Measurements from ENCODE around the gene LYST. TPM values are rescaled to one million over a fixed set of nuclear protein-coding genes. Genes with fewer than 3 reads are reported as not detected.
A peak's percentile ranks its signal among the peaks of the same experiment; 100 is the strongest.
"Not testable (repeated sequence)": the region's sequence is repeated elsewhere in the genome, so short reads cannot be mapped to it uniquely, and the experiment has no call there.

Gene LYST
- total and polyA plus RNA-seq, 4 donors: 4.1 to 63.3 (median 26.8) TPM

DNA sequence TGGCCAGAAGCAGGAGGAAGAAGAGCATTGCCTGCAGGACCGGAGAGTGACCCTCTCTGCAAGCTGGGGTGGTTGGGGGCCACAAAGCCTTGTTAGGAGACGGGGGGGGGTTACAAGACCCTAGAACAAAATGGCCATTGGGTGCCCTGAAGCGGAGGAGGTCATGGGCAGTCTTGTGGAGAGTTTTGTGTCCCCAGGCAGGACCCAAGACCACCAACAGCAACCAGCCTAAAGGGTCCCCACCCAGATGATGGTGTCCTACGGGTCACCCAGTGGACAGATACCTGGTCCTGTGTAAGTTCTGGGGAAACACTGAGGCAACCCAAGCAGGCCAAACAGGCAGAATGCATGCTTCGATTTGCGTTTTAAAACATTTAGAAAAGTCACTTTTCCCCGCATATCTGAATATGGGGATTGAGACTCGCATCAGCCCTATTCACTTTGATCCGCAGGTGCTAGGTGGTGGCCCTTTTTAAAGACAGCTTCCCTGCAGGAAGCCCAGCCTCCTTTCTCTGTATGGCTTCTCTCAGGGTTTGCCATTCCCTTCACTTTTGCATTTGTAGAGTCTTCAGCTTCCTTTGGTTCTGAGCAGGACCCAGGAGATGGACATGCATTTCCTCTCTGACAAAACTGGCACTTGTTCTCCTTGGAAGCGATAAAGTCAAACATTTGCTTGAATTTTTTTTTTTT is 238.2 kb downstream of the LYST start:
- intact Hi-C loops (cut with DNase I): no loop called here
- no peak overlapping the region for H3K27ac ChIP-seq (ENCODE audit: low read depth in 1 of 2, low read length in 2 of 2)
- DNase-seq (no peak), ATAC-seq (ENCODE audit: low FRiP score) (no peak)
- 81 to 85% methylated on average over 10 of the region's 10 CpGs for WGBS, 2 donors
- no peaks in the 10 kb centered on the region for H3K27me3 ChIP-seq (ENCODE audit: control insufficient read depth in 1 of 2, insufficient read depth in 2 of 2, low read length in 1 of 2)
- no peak overlapping the region for H3K4me3 ChIP-seq (ENCODE audit: low read length in 2 of 2)
- no peaks in the 10 kb centered on the region for H3K9me3 ChIP-seq (ENCODE audit: control insufficient read depth, low read length)
- no peaks in the 10 kb centered on the region for H3K36me3 ChIP-seq (ENCODE audit: control insufficient read depth in 1 of 2, insufficient read depth in 2 of 2, low read length in 1 of 2)
- no peaks in the 10 kb centered on the region for H3K4me1 ChIP-seq (ENCODE audit: control insufficient read depth in 1 of 2, insufficient read depth in 2 of 2, low read length in 2 of 2)

DNA sequence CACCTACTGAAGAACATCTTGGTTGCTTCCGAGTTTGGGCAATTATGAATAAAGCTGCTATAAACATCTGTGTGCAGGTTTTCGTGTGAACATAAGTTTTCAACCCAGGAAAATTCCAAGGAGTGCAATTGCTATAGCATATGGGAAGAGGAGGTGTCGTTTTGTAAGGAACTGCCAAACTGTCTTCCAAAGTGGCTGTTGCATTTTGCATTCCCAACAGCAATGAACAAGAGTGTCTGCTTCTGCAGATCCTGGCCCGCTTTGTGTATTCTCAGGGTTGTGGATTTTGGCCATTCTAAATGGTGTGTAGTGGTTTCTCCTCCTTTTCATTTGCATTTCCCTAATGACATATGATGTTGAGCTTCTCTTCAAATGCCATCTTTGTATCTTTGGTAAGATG is 240.9 kb downstream of the LYST start:
- no peaks in the 10 kb centered on the region for H3K9me3 ChIP-seq (ENCODE audit: control insufficient read depth, low read length)
- WGBS, 2 donors: 84 to 89% methylated on average over 4 of the region's 4 CpGs
- DNase-seq (no peak), ATAC-seq (ENCODE audit: low FRiP score) (no peak)
- no peaks in the 10 kb centered on the region for H3K36me3 ChIP-seq (ENCODE audit: control insufficient read depth in 1 of 2, insufficient read depth in 2 of 2, low read length in 1 of 2)
- H3K4me3 ChIP-seq (ENCODE audit: low read length in 2 of 2): no peak overlapping the region
- H3K4me1 ChIP-seq (ENCODE audit: control insufficient read depth in 1 of 2, insufficient read depth in 2 of 2, low read length in 2 of 2): no peaks in the 10 kb centered on the region
- intact Hi-C loops (cut with DNase I): no loop called here
- H3K27ac ChIP-seq (ENCODE audit: low read depth in 1 of 2, low read length in 2 of 2): no peak overlapping the region
- H3K27me3 ChIP-seq (ENCODE audit: control insufficient read depth in 1 of 2, insufficient read depth in 2 of 2, low read length in 1 of 2): no peaks in the 10 kb centered on the region

GRCh38 chr1:235625340-235625739 is 241.4 kb downstream of the LYST start:
- no peaks in the 10 kb centered on the region for H3K36me3 ChIP-seq (ENCODE audit: control insufficient read depth in 1 of 2, insufficient read depth in 2 of 2, low read length in 1 of 2)
- DNase-seq (peak in 1 of 2 donors; percentile 9), ATAC-seq (ENCODE audit: low FRiP score) (no peak)
- H3K4me3 ChIP-seq (ENCODE audit: low read length in 2 of 2): no peak overlapping the region
- 83 to 93% methylated on average over 3 of the region's 3 CpGs for WGBS, 2 donors
- no peaks in the 10 kb centered on the region for H3K4me1 ChIP-seq (ENCODE audit: control insufficient read depth in 1 of 2, insufficient read depth in 2 of 2, low read length in 2 of 2)
- no peak overlapping the region for H3K27ac ChIP-seq (ENCODE audit: low read depth in 1 of 2, low read length in 2 of 2)
- intact Hi-C loops (cut with DNase I): no loop called here
- no peaks in the 10 kb centered on the region for H3K9me3 ChIP-seq (ENCODE audit: control insufficient read depth, low read length)
- H3K27me3 ChIP-seq (ENCODE audit: control insufficient read depth in 1 of 2, insufficient read depth in 2 of 2, low read length in 1 of 2): no peaks in the 10 kb centered on the region

- Histone ChIP-seq H3K27me3 (ENCODE audit: control insufficient read depth in 1 of 2, insufficient read depth in 2 of 2, low read length in 1 of 2) (no peaks in the 10 kb centered on the region), H3K36me3 (ENCODE audit: control insufficient read depth in 1 of 2, insufficient read depth in 2 of 2, low read length in 1 of 2) (no peaks in the 10 kb centered on the region), H3K9me3 (ENCODE audit: control insufficient read depth, low read length) (no peaks in the 10 kb centered on the region), H3K27ac (ENCODE audit: low read depth in 1 of 2, low read length in 2 of 2) (no peak overlapping the region), H3K4me3 (ENCODE audit: low read length in 2 of 2) (no peak overlapping the region), H3K4me1 (ENCODE audit: control insufficient read depth in 1 of 2, insufficient read depth in 2 of 2, low read length in 2 of 2) (no peaks in the 10 kb centered on the region)
- 30 to 34% methylated on average over 8 of the region's 8 CpGs for WGBS, 2 donors
- ATAC-seq (ENCODE audit: low FRiP score): peak; percentile 19
- intact Hi-C loops (cut with DNase I): no loop called here
- DNase-seq: peak in 1 of 2 donors; percentile 67
These were observed 241.9 kb downstream of the LYST start for GRCh38 chr1:235624721-235625333.

DNA sequence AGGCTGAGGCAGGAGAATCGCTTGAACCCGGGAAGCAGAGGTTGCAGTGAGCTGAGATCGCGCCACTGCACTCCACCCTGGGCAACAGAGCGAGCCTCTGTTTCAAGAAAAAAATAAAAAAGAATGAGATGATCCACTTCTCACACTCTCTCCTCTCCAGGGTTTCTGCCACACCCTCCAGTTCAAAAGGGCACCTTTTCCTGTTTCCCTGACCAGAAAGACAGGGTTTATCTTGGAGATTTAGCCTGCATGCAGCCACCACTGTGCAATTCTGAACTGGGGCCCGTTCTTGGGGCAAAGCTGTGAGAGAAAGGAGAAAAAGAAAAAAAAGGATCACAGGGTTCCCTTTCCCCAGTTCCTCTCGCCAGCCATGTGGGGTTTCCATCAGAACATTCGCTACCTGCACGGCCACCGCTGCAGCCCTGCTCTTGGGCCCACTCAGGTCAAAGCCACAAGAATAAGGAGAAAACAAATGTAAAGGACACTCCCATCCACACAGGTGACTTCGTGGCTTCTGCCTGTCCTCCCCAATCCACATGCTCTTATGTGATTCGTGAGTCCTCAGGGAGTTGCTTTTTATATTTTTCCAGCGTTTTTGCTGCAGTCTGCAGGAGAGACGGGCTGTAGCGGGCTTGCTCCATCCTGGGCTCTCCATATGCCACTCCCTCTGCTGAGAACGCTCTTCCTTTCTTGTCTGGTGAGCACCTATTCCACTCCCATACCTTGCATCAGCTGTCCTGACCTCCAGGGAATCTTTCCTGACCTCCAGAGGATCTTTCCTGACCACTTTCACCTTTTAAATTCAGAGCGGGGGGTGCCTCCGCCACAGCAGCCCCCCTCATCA is 243.5 kb downstream of the LYST start:
- ATAC-seq (ENCODE audit: low FRiP score): no peak
- peak in 1 of 2 donors; percentile 33 for DNase-seq
- 69% methylated on average over 18 of the region's 18 CpGs for WGBS, 2 donors
- intact Hi-C loops (cut with DNase I): no loop called here
- H3K9me3 ChIP-seq (ENCODE audit: control insufficient read depth, low read length): no peaks in the 10 kb centered on the region
- no peaks in the 10 kb centered on the region for H3K4me1 ChIP-seq (ENCODE audit: control insufficient read depth in 1 of 2, insufficient read depth in 2 of 2, low read length in 2 of 2)
- H3K4me3 ChIP-seq (ENCODE audit: low read length in 2 of 2): no peak overlapping the region
- no peaks in the 10 kb centered on the region for H3K36me3 ChIP-seq (ENCODE audit: control insufficient read depth in 1 of 2, insufficient read depth in 2 of 2, low read length in 1 of 2)
- H3K27me3 ChIP-seq (ENCODE audit: control insufficient read depth in 1 of 2, insufficient read depth in 2 of 2, low read length in 1 of 2): no peaks in the 10 kb centered on the region
- no peak overlapping the region for H3K27ac ChIP-seq (ENCODE audit: low read depth in 1 of 2, low read length in 2 of 2)

DNA sequence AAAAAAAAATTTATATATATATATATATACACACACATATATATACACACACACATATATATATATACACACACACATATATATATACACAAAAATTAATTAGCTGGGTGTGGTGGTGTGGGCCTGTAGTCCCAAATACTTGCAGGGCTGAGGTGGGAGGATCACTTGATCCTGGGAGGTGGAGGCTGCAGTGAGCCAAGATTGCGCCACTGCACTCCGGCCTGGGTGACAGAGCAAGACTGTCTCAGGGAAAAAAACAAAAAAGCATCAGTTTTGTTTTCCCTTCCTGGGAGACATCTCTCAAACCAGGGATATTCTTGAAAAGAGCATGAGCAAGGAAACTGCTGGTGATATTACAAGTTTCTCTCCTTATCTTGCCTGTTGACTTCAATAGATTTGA is 247.6 kb downstream of the LYST start:
- intact Hi-C loops (cut with DNase I): not testable (repeated sequence)
- 73 to 80% methylated on average over 2 of the region's 2 CpGs for WGBS, 2 donors

GRCh38 chr1:235617808-235618207 is 248.9 kb downstream of the LYST start:
- no peak for DNase-seq
- WGBS, 2 donors: 84 to 90% methylated on average over 3 of the region's 3 CpGs
- Histone ChIP-seq H3K9me3 (ENCODE audit: control insufficient read depth, low read length) (no peaks in the 10 kb centered on the region), H3K36me3 (ENCODE audit: control insufficient read depth in 1 of 2, insufficient read depth in 2 of 2, low read length in 1 of 2) (no peaks in the 10 kb centered on the region), H3K4me3 (ENCODE audit: low read length in 2 of 2) (no peak overlapping the region), H3K4me1 (ENCODE audit: control insufficient read depth in 1 of 2, insufficient read depth in 2 of 2, low read length in 2 of 2) (no peaks in the 10 kb centered on the region), H3K27me3 (ENCODE audit: control insufficient read depth in 1 of 2, insufficient read depth in 2 of 2, low read length in 1 of 2) (no peaks in the 10 kb centered on the region), H3K27ac (ENCODE audit: low read depth in 1 of 2, low read length in 2 of 2) (no peak overlapping the region)
- ATAC-seq (ENCODE audit: low FRiP score): no peak
- intact Hi-C loops (cut with DNase I): no loop called here

More for the DNA sequence above, 247.6 kb downstream of the LYST start:
- ATAC-seq (ENCODE audit: low FRiP score); H3K4me1 ChIP-seq (ENCODE audit: control insufficient read depth in 1 of 2, insufficient read depth in 2 of 2, low read length in 2 of 2); H3K27ac ChIP-seq (ENCODE audit: low read depth in 1 of 2, low read length in 2 of 2); H3K27me3 ChIP-seq (ENCODE audit: control insufficient read depth in 1 of 2, insufficient read depth in 2 of 2, low read length in 1 of 2); DNase-seq; H3K36me3 ChIP-seq (ENCODE audit: control insufficient read depth in 1 of 2, insufficient read depth in 2 of 2, low read length in 1 of 2); H3K4me3 ChIP-seq (ENCODE audit: low read length in 2 of 2); H3K9me3 ChIP-seq (ENCODE audit: control insufficient read depth, low read length): not testable (repeated sequence)

- Histone ChIP-seq H3K9me3 (ENCODE audit: control insufficient read depth, low read length) (no peaks in the 10 kb centered on the region), H3K27ac (ENCODE audit: low read depth in 1 of 2, low read length in 2 of 2) (no peak overlapping the region), H3K27me3 (ENCODE audit: control insufficient read depth in 1 of 2, insufficient read depth in 2 of 2, low read length in 1 of 2) (no peaks in the 10 kb centered on the region), H3K4me1 (ENCODE audit: control insufficient read depth in 1 of 2, insufficient read depth in 2 of 2, low read length in 2 of 2) (no peaks in the 10 kb centered on the region), H3K36me3 (ENCODE audit: control insufficient read depth in 1 of 2, insufficient read depth in 2 of 2, low read length in 1 of 2) (no peaks in the 10 kb centered on the region), H3K4me3 (ENCODE audit: low read length in 2 of 2) (no peak overlapping the region)
- no peak for DNase-seq
- WGBS, 2 donors: 89 to 91% methylated on average over 3 of the region's 3 CpGs
- intact Hi-C loops (cut with DNase I): no loop called here
- ATAC-seq (ENCODE audit: low FRiP score): no peak
These were observed 249.6 kb downstream of the LYST start for GRCh38 chr1:235617140-235617539.
